Testis (tissue), 2 donors: ENCODE data around the gene FAIM2.

Experiments used
- POLR2A ChIP-seq: fragments of 450-650 bp; IDR thresholded peaks from one replicate; pipeline ENCODE4 v1.6.1; 2017; ENCODE audit warnings: antibody characterized with exemption, mild to moderate bottlenecking, moderate library complexity
- TF ChIP-seq, protein P1 (sequence below), 3 experiments: fragments of 450-650 bp in 2 of 3; fragments of 200-600 bp in 1 of 3; sonication (generic) in 1 of 3; IDR thresholded peaks; one replicate each; pipeline ENCODE4 v1.5.1; 2016 to 2019; ENCODE audit warnings: antibody characterized with exemption in 3 of 3, mild to moderate bottlenecking in 2 of 3, moderate library complexity in 1 of 3

- TF ChIP-seq, protein P1, sequence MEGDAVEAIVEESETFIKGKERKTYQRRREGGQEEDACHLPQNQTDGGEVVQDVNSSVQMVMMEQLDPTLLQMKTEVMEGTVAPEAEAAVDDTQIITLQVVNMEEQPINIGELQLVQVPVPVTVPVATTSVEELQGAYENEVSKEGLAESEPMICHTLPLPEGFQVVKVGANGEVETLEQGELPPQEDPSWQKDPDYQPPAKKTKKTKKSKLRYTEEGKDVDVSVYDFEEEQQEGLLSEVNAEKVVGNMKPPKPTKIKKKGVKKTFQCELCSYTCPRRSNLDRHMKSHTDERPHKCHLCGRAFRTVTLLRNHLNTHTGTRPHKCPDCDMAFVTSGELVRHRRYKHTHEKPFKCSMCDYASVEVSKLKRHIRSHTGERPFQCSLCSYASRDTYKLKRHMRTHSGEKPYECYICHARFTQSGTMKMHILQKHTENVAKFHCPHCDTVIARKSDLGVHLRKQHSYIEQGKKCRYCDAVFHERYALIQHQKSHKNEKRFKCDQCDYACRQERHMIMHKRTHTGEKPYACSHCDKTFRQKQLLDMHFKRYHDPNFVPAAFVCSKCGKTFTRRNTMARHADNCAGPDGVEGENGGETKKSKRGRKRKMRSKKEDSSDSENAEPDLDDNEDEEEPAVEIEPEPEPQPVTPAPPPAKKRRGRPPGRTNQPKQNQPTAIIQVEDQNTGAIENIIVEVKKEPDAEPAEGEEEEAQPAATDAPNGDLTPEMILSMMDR (IDR thresholded peaks at IDR 0.05), result no peak
- no peak for TF ChIP-seq POLR2A
These were observed 21.9 kb upstream of the FAIM2 start for GRCh38 chr12:49925433-49926204.
